Memory B cell (primary cell): ENCODE measurements around the gene TMPRSS7.
"Not testable (repeated sequence)": the region's sequence is repeated elsewhere in the genome, so short reads cannot be mapped to it uniquely, and the experiment has no call there.

Experiments used
- ATAC-seq: fragments of 150-1000 bp; cut with Tn5 transposase; 2 replicates; pipeline ENCODE4 v1.10.0; 2021; ENCODE audit warnings: low read depth, mild to moderate bottlenecking, moderate library complexity
- DNase-seq, 2 donors: peaks; one replicate each; pipeline ENCODE4 v3.0.0; 2022; ENCODE audit warnings: low spot score in 2 of 2
- H3K27ac Mint-ChIP-seq: one replicate; pipeline ENCODE4 v1.8.0; 2022; ENCODE audit warnings: mild to moderate bottlenecking, moderate library complexity, mixed read lengths
- H3K27me3 Mint-ChIP-seq: one replicate; pipeline ENCODE4 v1.8.0; 2022; ENCODE audit warnings: mixed read lengths
- H3K36me3 Mint-ChIP-seq: one replicate; pipeline ENCODE4 v1.8.0; 2022; ENCODE audit warnings: mild to moderate bottlenecking, mixed read lengths
- H3K4me1 Mint-ChIP-seq: one replicate; pipeline ENCODE4 v1.8.0; 2022; ENCODE audit warnings: mixed read lengths
- H3K4me3 Mint-ChIP-seq: one replicate; pipeline ENCODE4 v1.8.0; 2022; ENCODE audit warnings: mild to moderate bottlenecking, moderate library complexity, mixed read lengths
- H3K9me3 Mint-ChIP-seq: one replicate; pipeline ENCODE4 v1.8.0; 2022; ENCODE audit warnings: mixed read lengths

Gene TMPRSS7

GRCh38 chr3:112061152-112061551 is 26.6 kb downstream of the TMPRSS7 start:
- ATAC-seq (no peak), DNase-seq (no peak)
- H3K4me3 Mint-ChIP-seq: no peak overlapping the region
- H3K27ac Mint-ChIP-seq: no peak overlapping the region
- peaks cover 4% of the 10 kb centered on the region for H3K36me3 Mint-ChIP-seq
- H3K4me1 Mint-ChIP-seq: no peaks in the 10 kb centered on the region
- peaks cover 4% of the 10 kb centered on the region for H3K27me3 Mint-ChIP-seq
- H3K9me3 Mint-ChIP-seq: peaks cover 3% of the 10 kb centered on the region

DNA sequence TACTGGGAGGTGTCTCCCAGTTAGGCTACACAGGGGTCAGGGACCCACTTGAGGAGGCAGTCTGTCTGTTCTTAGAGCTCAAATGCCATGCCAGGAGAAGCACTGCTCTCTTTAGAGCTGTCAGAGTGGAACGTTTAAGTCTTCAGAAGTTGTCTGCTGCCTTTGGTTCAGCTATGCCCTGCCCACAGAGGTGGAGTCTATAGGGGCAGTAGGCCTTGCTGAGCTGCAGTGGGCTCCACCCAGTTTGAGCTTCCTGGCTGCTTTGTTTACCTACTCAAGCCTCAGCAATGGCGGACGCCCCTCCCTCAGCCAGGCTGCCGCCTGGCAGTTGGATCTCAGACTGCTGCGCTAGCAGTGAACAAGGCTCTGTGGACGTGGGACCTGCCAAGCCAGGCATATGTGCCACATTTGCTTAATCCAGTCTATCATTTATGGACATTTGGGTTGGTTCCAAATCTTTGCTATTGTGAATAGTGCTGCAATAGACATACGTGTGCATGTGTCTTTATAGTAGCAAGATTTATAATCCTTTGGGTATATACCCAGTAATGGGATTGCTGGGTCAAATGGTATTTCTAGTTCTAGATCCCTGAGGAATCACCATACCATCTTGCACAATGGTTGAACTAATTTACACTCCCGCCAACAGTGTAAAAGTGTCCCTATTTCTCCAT is 38.0 kb downstream of the TMPRSS7 start:
- H3K27ac Mint-ChIP-seq, DNase-seq, H3K4me1 Mint-ChIP-seq, ATAC-seq, H3K4me3 Mint-ChIP-seq, H3K9me3 Mint-ChIP-seq, H3K36me3 Mint-ChIP-seq: not testable (repeated sequence)
- peaks cover 18% of the 10 kb centered on the region for H3K27me3 Mint-ChIP-seq

DNA sequence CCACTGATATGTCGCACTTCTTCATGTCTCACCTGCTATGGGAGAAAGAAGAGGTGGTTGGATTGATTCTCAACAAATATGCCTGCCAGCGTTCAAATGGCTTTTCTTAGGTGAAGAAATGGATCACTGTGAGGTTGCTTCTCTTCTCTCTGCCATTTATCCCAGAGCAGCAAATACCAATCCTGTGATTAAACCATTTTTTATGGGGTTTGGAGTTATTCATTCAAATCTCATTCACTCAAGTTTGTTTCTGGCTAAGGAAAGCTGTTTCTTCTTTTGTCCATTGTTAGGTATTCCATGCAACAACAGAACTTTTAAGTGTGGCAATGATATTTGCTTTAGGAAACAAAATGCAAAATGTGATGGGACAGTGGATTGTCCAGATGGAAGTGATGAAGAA is 39.5 kb downstream of the TMPRSS7 start:
- Mint-ChIP-seq H3K27me3 (peaks cover 17% of the 10 kb centered on the region), H3K27ac (no peak overlapping the region), H3K9me3 (no peaks in the 10 kb centered on the region), H3K4me3 (no peak overlapping the region), H3K4me1 (no peaks in the 10 kb centered on the region), H3K36me3 (no peaks in the 10 kb centered on the region)
- ATAC-seq (no peak), DNase-seq (no peak)

- DNase-seq (no peak), ATAC-seq (no peak)
These were observed 40.3 kb downstream of the TMPRSS7 start for GRCh38 chr3:112074616-112075497.

GRCh38 chr3:112078125-112079083 is 43.9 kb downstream of the TMPRSS7 start:
- Mint-ChIP-seq H3K27ac (no peak overlapping the region), H3K36me3 (no peaks in the 10 kb centered on the region), H3K4me1 (no peaks in the 10 kb centered on the region), H3K27me3 (peaks cover 19% of the 10 kb centered on the region), H3K9me3 (no peaks in the 10 kb centered on the region), H3K4me3 (no peak overlapping the region)
- ATAC-seq: no peak
- DNase-seq: no peak

More at GRCh38 chr3:112074616-112075497, 40.3 kb downstream of the TMPRSS7 start:
- Mint-ChIP-seq H3K36me3 (no peaks in the 10 kb centered on the region), H3K27me3 (peaks cover 16% of the 10 kb centered on the region), H3K4me1 (no peaks in the 10 kb centered on the region), H3K27ac (no peak overlapping the region), H3K4me3 (no peak overlapping the region), H3K9me3 (no peaks in the 10 kb centered on the region)

DNA sequence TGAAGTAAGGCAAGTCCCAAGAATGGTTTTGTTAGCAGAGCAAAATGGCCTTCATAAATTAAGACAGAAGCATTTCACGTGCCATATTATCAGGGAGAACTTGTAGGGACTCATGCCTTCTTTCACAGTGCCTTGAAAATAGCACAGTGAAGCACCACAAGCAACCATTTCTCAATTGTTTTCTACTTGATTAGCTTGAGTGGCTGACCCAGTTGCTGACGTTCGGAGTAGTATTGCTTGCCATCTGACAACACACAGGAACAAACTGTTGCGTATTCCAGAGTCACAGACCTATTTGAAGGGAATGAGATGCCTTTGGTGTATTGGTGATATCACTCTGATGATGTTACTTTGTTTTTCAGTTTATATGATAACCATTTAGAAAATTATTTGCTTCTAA is 48.7 kb downstream of the TMPRSS7 start:
- no peak for DNase-seq
- ATAC-seq: no peak
- H3K4me1 Mint-ChIP-seq: peaks cover 3% of the 10 kb centered on the region

GRCh38 chr3:112084980-112085705 is 50.6 kb downstream of the TMPRSS7 start:
- Mint-ChIP-seq H3K4me1 (peaks cover 3% of the 10 kb centered on the region), H3K27me3 (peaks cover 18% of the 10 kb centered on the region)

More for the DNA sequence above, 48.7 kb downstream of the TMPRSS7 start:
- Mint-ChIP-seq H3K9me3 (no peaks in the 10 kb centered on the region), H3K36me3 (no peaks in the 10 kb centered on the region), H3K4me3 (no peak overlapping the region), H3K27ac (no peak overlapping the region), H3K27me3 (peaks cover 12% of the 10 kb centered on the region)

DNA sequence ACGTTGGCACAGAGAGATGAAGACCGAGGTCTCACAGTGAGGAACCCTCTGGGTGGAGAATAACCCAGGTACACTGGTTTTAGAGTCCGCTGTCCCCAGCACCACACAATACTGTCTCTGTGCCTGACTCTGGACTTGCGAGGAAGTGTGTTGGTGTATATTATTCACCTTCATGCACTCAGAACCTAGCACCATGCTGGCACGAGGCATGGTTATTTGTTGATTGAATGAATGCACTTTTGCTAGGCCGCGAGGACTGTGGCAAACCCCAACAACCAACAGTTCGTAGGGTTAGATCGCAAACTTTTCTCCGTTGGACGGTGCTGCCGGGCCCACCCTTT is 51.2 kb downstream of the TMPRSS7 start:
- Mint-ChIP-seq H3K4me3 (peak overlapping the region; percentile 88), H3K27me3 (peaks cover 17% of the 10 kb centered on the region)
- no peak for ATAC-seq

More at GRCh38 chr3:112084980-112085705, 50.6 kb downstream of the TMPRSS7 start:
- ATAC-seq (no peak), DNase-seq (no peak)
- Mint-ChIP-seq H3K27ac (no peak overlapping the region), H3K9me3 (no peaks in the 10 kb centered on the region), H3K4me3 (peak overlapping the region; percentile 88), H3K36me3 (no peaks in the 10 kb centered on the region)

DNA sequence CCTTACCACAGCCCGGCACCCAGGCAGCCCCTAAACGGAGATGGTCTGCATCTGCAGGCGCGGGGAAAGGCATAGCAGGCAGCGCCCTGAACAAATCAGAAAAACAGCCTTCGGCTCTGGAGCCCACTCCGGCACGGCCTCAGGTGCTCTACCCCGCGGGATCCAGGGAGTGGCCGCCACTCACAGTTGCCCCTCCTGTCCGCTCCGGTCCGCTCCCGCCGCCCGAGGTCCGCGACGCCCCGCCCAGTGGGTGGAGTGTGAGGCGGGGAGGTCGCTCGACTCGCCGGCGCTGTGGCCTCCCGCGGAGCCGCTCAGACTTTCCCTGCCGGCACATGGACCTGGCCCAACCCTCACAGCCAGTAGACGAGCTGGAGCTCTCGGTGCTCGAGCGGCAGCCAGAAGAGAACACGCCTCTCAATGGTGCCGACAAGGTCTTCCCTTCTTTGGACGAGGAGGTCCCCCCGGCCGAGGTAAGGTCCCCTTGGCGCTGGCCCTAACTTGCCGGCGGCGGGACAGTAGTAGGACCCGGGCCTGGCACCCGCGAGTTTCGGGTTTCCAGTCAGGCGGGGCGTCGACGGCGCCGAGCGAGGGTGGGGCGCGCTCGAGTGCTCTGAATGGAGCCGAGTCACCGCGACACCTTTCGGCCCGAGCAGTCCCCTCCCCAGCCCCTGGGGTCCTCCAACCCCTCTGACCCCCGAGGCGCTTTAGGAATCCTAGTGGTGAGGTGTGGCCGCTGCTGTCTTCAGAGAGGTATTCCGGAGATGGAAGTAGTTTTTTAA is 51.7 kb downstream of the TMPRSS7 start, which contains the start of gene C3orf52:
C3orf52 (plus strand) TSS at position 314 of the 779 bp plus-strand sequence; CDS start at position 333, 19 bp downstream.
- peaks cover 16% of the 10 kb centered on the region for H3K27me3 Mint-ChIP-seq
- H3K36me3 Mint-ChIP-seq: no peaks in the 10 kb centered on the region
- peaks cover 6% of the 10 kb centered on the region for H3K4me1 Mint-ChIP-seq
- no peak within 1 kb of the TSS for H3K27ac Mint-ChIP-seq
- H3K9me3 Mint-ChIP-seq: no peaks in the 10 kb centered on the region
- H3K4me3 Mint-ChIP-seq: peak within 1 kb of the TSS; percentile 88
- peak; percentile 16 to 46 for DNase-seq
- ATAC-seq: peak; percentile 76

More for the DNA sequence above, 51.2 kb downstream of the TMPRSS7 start:
- no peak for DNase-seq
- H3K36me3 Mint-ChIP-seq: no peaks in the 10 kb centered on the region
- no peak overlapping the region for H3K27ac Mint-ChIP-seq
- no peaks in the 10 kb centered on the region for H3K9me3 Mint-ChIP-seq
- peaks cover 3% of the 10 kb centered on the region for H3K4me1 Mint-ChIP-seq

- Mint-ChIP-seq H3K4me3 (peak overlapping the region; percentile 88), H3K4me1 (peaks cover 6% of the 10 kb centered on the region), H3K36me3 (no peaks in the 10 kb centered on the region), H3K27me3 (peaks cover 16% of the 10 kb centered on the region), H3K9me3 (no peaks in the 10 kb centered on the region), H3K27ac (no peak overlapping the region)
- ATAC-seq: no peak
- no peak for DNase-seq
These were observed 52.5 kb downstream of the TMPRSS7 start for GRCh38 chr3:112086875-112087524.

GRCh38 chr3:112087746-112088145 is 53.2 kb downstream of the TMPRSS7 start:
- H3K27me3 Mint-ChIP-seq: peaks cover 16% of the 10 kb centered on the region
- no peak overlapping the region for H3K4me3 Mint-ChIP-seq
- ATAC-seq (no peak), DNase-seq (no peak)
- no peaks in the 10 kb centered on the region for H3K9me3 Mint-ChIP-seq
- H3K36me3 Mint-ChIP-seq: no peaks in the 10 kb centered on the region
- H3K4me1 Mint-ChIP-seq: peaks cover 12% of the 10 kb centered on the region
- H3K27ac Mint-ChIP-seq: no peak overlapping the region

DNA sequence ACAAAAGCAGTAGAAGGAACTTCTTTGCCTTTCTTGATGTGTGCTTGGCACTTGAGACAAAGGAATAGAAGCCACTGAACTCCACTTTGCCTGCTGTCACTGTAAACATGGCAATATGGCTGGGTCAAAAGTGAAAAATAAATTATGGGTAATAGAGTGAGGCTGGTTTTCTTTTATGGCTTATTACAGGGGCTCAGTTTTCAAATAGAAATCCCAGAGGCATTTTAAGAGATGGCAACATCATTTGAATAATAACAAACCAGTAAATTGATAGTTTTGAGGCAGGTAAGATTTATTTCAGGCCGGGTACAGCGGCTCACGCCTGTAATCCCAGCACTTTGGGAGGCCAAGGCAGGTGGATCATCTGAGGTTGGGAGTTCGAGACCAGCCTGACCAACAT is 54.4 kb downstream of the TMPRSS7 start:
- no peak overlapping the region for H3K4me3 Mint-ChIP-seq
- no peaks in the 10 kb centered on the region for H3K36me3 Mint-ChIP-seq
- H3K9me3 Mint-ChIP-seq: no peaks in the 10 kb centered on the region
- H3K4me1 Mint-ChIP-seq: peaks cover 17% of the 10 kb centered on the region
- no peak for ATAC-seq
- H3K27me3 Mint-ChIP-seq: peaks cover 13% of the 10 kb centered on the region
- DNase-seq: no peak
- no peak overlapping the region for H3K27ac Mint-ChIP-seq
